CD4-positive, alpha-beta T cell treated with Interleukin-4 for 1 hour (primary cell): ENCODE results near the gene EIF4E1B.
"Not testable (repeated sequence)": the region's sequence is repeated elsewhere in the genome, so short reads cannot be mapped to it uniquely, and the experiment has no call there.

Experiments used
- DNase-seq, 2 donors: peaks; one replicate each; pipeline ENCODE4 v3.0.0-alpha.2; 2020 to 2022

The EIF4E1B gene, protein sequence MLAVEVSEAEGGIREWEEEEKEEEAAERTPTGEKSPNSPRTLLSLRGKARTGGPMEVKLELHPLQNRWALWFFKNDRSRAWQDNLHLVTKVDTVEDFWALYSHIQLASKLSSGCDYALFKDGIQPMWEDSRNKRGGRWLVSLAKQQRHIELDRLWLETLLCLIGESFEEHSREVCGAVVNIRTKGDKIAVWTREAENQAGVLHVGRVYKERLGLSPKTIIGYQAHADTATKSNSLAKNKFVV

DNA sequence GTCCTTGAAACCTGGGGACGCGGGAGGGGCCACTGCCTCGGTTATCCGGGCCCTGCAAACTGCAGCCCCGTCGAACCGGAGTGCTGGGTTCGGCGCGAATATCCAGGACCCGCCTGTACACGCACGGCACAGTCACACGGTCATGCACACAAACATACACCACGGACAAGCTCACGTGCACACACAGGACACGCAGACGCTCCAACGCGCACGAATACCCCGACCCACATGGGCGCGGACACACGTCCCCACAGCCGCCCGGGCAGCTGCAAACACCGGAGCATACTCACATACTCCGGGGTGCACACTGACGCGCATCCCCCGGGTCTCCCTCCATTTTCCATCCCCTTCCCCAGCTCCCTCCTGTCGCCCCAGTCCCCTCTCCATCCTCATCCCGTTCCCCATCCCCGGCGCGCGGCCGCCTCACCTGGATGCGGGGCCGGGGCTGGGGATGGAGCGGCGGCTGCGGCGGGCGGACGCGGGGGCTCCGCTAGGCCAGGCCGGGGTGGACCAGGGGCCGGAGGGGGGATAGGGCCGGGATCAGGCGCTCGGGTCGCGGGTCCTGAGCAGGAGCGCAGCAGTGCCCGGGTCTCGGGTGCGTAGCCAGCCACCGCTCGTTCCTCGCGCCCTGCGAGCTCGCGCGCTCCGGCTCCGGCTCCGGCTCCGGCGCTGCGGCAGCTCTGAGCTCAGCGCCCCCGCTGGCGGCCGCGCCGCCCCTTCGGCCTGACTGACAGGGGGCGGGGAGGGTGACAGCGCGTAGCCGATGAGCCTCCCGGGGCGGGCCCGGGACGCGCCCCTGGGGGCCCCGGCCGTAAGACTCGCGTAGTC is at the start of gene EIF4E1B, which contains the start of gene SNCB:
Gene EIF4E1B (plus strand): TSS at position 823 of the 828 bp plus-strand sequence. CDS start 12,113 bp downstream, outside the sequence.
Gene SNCB (minus strand): TSS at position 682 of the 828 bp plus-strand sequence. CDS start 880 bp downstream, outside the sequence.
- DNase-seq, result peak; percentile 24 to 40

DNA sequence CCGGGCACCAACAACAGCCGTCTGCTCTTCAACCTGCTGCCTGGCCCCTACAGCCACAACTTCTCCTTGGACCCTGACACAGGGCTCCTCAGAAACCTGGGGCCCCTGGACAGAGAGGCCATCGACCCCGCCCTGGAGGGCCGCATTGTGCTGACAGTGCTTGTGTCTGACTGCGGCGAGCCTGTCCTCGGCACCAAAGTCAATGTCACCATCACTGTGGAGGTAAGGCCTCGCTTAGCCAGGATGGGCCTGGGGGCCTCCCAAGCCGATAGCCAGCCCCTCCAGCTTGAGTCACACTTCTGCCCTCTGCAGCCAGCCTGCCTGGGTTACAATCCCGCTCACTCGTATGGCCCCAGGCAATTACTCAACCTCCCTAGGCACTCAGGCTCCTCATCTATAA is 49.1 kb upstream of the EIF4E1B start:
- no peak for DNase-seq

DNA sequence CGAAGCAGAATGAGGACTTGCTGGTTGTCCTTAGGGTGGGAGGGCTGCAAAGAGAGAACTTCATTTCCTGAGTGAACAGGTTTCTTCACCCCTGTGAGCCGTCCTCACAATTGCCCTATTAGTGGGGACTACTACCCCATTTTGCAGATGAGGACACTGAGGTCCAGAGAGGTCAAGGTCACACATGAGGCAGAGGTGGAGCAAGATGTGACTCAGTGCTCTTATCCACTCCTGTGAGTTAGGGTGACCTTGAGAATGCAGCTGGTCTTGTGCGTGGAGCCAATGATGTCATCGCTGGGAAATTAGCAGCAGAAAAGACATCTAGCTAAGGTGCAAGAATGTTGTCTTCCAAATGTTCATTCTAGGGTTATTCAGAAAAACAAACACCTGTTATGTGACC is 47.4 kb upstream of the EIF4E1B start:
- DNase-seq, result no peak

DNA sequence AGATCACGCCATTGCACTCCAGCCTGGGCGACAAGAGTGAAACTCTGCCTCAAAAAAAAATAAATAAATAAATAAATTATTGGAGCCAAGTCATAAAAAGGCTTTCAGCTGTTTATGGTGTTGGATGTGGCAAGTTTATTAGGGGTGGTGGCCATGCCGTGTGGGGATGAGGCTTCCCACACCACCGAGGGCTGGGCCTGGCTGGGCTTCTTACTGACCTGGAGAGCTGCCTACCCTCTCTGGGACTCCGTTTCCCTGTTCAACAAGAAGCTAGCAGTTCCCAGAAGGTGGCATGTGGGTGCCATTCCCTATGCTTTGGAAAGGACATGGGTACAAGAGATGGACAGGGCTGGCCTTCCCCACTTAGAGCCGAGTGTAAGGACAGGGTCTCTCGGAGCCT is 43.1 kb upstream of the EIF4E1B start:
- no peak for DNase-seq

DNA sequence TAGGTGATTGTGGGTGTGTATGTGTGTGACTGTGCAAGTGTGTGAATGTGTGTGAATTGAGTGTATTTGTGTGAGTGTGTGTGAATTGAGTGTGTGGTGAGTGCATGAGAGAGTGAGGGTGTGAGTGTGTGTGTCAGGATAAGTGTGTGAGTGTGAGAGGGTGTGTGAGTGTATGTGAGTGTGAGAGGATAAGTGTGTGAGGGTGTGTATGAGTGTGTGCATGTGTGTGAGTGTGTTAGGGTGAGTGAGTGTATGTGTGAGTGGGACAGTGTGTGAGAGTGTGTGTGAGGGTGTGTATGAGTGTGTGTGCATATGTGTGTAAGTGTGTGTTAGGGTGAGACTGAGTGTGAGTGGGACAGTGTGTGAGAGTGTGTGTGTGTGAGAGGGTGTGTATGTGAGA is 42.2 kb upstream of the EIF4E1B start:
- no peak for DNase-seq

DNA sequence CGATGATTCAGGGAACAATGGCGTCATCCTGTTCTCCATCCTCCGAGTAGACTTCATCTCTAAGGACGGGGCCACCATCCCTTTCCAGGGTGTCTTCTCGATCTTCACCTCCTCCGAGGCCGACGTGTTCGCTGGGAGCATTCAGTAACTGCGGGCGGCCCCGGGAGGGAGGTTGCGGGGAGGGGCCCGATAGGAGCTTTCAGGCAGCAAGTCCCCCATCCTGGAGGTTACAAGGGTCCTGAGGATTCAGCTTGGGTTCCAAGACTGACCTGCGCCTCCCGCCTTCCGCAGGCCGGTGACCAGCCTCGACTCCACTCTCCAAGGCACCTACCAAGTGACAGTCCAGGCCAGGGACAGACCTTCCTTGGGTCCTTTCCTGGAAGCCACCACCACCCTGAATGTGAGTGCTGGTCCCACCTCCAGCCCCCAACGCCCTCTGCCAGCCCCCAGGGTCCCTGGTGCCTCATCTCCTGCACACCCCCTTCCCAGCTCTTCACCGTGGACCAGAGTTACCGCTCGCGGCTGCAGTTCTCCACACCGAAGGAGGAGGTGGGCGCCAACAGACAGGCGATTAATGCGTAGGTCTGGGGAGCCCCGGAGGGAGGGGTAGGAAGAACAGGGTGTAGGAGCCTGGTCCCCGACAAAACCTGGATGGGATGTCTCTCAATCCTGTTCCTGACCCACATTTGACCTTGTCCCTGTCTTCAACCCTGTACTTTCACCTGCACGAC is 41.3 kb upstream of the EIF4E1B start:
- no peak for DNase-seq

DNA sequence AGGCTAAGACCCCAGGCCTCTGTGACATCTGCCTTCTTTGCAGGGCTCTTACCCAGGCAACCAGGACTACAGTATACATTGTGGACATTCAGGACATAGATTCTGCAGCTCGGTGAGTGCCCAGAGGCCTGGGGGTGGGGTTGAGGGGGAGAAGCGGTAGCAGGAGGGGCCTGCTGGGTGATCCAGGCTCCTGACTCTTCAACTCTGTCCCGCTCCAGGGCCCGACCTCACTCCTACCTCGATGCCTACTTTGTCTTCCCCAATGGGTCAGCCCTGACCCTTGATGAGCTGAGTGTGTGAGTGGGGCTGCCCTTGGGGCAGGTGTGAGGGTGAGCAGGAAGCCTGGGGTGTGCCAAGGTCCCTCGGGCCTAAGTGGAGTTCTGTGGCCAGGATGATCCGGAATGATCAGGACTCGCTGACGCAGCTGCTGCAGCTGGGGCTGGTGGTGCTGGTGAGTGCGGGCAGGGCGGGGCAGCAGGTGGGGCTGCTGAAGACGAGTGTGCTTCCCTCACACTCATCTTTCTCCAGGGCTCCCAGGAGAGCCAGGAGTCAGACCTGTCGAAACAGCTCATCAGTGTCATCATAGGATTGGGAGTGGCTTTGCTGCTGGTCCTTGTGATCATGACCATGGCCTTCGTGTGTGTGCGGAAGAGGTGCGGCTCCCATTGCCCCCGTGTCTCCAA is 40.3 kb upstream of the EIF4E1B start:
- DNase-seq, result no peak

DNA sequence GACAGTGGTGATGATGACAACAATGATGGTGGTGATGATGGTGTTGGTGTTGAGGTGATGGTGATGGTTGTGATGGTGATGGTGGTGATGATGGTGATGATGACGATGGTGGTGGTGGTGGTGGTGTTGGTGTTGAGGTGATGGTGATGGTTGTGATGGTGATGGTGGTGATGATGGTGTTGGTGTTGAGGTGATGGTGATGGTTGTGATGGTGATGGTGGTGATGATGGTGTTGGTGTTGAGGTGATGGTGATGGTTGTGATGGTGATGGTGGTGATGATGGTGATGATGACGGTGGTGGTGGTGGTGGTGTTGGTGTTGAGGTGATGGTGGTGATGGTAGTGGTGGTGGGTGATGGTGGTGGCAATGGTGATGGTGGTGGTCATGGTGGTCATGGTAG is 38.8 kb upstream of the EIF4E1B start:
- DNase-seq, result not testable (repeated sequence)

DNA sequence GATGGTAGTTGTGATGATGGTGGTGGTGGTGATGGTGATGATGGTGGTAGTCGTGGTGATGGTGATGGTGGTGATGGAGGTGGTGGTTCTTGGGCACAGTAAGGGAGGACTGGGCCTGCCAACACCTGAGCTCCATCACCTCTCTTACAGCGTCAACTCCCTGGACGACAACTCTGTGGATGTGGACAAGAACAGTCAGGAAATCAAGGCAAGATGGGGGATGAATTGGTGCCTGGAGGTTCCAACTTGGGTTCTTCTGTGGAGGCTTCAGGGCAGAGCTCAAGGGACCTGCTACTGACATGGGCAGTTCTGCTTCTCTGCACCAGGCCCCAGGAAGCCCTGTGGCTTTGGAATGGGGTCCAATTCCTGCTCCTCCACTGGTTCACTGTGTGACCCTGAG is 37.9 kb upstream of the EIF4E1B start:
- DNase-seq, result no peak

DNA sequence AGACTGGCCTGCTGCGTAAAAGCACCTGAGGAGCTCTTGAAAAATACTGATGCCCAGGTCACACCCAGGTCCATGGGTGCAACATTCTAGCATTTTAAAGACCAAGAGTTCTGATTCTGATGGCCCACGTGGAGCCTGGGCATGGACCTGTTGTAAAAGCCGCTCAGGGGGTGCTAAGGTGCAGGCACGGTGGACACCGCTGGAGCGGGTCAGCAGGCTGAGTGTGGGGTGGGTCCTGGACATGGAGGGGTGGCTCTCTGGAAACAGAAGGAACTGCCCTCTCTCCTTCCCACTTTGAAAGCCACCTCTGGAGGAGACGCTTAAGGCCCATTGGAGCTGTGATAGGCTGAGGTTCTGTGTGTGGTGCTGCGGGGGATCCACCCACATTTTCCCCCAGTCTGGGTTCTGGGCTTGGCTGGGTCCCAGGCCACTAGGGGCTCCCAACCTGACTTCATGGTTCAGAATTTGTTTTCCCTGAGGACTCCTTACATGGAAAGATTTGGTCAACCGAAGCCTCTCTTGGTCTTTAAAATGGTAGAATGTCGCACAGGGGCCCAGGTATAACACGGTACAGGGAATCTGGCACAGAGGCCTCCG is 37.1 kb upstream of the EIF4E1B start:
- no peak for DNase-seq

DNA sequence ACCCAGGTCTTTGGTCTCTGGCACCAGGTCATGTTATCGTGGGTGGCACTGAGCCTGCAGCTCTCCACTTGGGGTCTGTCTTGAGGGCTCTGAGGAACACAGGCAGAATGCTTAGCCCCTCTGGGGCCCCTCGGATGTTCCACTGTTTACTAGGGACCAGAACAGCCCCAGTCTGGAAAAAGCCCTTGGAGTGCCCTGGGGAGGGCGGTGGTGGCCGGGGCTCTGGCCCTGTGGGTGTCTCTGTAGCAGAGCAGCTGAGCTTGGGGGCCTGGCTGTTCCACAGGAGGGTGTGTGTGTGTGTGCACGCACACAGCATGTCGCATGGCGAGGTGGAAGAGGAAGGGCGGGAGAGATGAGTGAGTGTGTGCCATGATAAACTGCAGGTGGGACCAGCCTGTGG is 35.9 kb upstream of the EIF4E1B start:
- DNase-seq, result no peak

DNA sequence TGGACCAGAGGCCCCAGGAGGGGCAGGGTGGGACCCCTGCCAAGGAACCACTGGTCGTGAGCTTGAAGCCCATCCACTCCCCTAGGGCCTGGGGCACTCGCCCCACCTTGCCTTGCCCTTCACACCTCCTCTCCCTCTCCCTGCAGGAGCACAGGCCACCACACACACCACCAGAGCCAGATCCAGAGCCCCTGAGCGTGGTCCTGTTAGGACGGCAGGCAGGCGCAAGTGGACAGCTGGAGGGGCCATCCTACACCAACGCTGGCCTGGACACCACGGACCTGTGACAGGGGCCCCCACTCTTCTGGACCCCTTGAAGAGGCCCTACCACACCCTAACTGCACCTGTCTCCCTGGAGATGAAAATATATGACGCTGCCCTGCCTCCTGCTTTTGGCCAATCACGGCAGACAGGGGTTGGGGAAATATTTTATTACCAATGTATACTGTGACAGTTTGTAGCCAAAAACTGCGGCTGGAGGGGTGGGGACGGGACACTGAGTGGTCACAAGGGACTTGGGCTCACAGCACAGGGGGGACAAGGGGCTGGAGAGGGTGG is 35.0 kb upstream of the EIF4E1B start:
- no peak for DNase-seq

DNA sequence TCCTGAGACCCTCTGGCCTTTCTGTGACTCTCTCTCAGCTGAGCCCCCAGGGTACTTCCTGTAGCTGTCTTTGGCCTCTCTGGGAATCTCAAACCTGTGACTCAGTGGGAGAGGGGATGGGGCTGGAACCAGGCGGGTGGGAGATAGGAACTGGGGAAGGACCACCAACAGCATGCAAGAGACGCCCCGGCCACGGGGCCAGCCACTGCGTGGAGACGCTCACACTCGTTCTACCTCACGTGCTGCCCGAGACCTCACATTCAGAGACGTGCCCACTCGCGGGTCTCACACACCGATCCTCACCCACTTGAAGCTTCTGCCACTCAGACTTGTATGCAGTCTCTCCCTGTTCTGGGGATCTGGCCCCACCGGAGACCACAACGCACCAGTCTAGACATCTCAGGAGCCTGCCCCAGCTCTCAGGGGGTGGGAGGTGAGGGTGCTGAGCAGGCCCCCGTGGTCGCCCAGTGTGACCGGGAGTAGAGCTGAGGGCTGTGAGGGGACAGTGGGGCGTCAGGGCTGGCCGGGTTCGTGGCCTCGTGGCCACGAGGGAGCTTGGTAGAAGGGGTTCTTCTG is 34.3 kb upstream of the EIF4E1B start:
- DNase-seq, result no peak

DNA sequence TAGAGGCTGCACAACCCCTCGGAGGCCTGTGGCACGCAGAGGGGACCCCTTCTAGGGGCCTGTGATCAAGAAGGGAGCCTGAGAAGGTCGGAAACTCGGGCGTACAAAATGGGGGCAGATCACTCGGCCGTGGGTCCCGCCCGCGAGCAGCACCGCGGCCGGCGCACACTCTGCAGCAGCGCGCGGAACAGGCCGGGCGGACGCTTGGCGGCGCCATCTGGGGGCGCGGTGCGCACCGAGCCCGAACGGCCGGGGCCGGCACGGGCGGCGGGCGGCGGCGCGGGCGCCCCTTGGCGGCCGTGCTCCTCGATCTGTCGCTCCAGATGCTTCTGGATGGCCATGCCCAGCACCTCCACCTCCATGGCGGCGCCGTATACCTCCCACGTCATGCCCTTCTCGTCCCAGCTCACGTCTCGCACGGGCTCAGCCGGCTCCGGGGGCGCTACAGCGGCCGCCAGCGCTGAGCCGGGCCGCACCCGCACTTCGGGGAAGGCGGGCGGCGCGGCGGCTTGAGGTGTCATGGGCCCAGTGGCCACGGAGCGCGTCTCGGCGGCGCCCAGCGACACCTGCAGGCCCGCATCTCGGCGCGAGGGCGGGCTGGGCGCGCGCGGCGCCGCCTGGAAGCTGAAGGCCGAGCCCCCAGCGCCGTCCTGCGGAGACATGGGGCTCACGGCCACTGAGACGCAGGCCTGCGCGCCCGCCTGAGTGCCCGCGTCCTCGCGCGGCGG is 33.6 kb upstream of the EIF4E1B start:
- DNase-seq, result peak; percentile 74 to 78

DNA sequence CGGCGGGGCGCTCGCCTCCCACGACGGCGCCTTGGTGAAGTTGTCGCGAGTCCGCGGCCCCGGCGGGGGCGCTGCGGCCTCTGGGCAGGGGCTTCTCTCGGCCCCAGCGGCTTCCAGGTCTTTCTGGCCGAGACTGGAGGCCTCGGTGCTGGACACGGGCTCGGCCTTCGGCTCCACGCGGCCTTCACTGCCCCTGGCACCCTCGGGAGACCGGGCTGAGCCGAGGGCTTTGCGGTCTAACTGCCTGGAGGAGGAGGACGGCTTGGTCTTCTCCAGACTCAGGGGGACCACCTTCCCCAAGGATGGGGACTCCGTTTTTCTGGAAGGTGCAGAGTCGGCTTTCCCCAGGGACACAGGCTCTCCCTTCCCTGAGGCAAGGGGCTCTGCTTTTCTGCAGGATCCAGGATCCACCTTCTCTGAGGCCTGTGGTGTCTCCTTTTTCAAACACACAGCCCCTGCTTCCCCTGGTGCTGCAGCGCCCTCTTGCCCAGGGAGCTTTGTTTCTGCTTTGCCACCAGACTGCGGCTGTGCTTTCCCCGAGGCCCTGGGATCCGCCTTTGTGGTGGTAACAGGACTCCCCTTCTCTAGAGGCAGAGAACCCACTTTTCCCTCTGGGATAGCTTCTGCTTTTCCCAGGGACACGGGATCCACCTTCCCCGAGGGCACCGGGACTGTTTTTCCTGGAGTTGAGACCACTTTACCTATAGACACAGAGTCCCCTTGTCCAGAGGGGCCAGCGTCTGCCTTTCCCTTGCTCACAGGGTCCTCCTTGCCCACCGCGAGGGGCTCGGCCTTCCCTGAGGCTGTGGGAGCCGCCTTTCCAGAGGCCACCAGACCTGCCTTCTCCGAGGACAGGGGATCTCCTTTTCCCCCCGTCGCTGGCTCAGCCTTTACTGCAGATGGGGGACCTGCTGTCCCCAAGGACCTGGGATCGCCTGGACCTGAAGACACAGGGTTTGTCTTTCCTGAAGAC is 32.8 kb upstream of the EIF4E1B start:
- DNase-seq, result no peak

DNA sequence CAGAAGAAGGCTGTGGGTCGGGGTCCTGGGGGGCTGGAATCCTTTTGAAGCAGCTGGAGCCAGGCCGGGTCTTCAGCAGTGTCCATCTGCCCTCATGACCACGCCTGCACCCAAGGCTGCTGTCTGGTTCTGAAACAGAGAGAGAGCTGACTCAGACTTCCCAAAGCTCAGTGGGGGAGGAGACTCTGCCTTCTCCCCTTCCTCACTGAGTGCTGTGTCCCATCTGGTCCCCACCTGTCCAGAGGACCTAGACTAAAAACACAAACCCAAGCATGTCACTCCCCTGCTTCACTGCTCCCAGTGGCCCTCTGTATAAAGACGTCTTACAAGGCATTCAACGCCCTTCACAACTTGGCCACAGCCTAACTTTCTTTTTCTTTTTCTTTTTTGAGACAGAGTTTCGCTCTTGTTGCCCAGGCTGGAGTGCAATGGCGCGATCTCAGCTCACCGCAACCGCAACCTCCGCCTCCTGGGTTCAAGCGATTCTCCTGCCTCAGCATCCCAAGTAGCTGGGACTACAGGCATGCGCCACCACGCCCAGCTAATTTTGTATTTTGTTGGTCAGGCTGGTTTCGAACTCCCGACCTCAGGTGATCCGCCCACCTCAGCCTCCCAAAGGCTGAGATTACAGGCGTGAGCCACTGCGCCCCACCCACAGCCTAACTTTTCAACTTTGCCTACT is 30.6 kb upstream of the EIF4E1B start:
- not testable (repeated sequence) for DNase-seq

DNA sequence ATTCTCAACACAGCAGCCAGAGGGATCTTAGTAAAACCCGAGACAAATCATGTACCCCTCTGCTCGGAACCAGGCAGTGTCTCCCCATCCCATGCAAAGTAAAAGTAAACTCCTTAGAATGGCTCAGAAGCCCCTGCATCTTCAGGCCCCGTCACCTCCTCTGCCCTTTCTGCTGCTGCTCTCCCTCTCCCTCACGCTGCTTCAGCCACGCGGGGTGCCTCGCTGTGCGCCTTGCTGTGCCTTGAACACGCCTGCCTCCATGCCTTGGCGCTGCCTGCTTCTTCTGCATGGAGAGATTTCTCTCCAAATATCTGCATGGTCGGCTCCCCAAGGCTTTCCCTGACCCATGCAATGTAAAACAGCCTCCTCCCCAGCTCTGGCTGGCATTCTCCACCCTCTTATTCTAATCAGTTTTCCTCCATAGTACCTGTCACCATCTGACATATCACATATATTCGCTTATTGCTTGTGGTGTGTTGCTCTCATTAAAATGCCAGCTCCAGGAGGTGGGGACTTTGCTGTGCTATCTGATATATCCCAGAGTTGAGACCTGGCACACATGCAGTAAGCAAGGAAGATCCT is 28.5 kb upstream of the EIF4E1B start:
- no peak for DNase-seq

DNA sequence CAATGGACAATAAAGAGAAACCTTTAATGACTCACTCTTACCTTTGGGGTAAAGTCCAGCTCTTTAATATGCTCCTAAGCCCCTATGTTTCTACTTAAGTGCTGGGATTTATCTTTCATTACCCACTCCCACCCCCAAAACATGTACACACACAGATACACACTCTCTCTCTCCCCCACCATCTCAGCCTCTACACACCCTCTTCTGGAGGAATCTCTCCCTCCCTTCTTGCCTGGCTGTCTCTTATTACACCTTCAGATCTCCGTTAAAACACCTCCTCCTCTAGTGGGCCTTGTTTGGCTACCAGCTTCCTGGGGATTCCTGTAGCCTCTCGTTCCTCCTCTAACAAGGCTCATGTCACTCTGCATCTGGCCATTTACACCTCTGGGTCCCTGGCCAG is 27.4 kb upstream of the EIF4E1B start:
- DNase-seq, result no peak

DNA sequence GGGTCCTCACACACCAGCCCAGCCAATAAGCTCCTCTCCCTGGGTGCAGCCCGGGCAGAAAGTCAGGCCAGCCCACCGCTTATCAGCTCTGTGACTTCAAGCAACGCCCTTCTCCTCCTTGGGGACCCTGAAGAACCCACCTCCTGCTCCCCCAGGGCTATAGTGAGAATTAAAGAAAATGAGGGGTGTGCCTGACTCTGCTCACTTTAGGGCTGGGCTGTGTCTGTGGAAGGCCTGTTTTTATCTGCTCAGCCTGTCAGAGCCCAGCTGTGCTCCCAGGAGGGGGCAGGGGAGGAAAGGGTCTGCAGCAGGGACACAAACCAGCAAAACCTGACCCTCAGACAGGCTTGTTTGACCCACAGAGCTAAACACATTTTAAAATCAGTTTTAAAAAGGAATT is 24.4 kb upstream of the EIF4E1B start:
- no peak for DNase-seq
